DMS114 treated with DMSO at 0.1 percent for 48 hours (cell line): Measurements from ENCODE around the gene ATG2B.
"Not testable (repeated sequence)": the region's sequence is repeated elsewhere in the genome, so short reads cannot be mapped to it uniquely, and the experiment has no call there.

Source experiments
- DNase-seq: peaks from one replicate; lab custom pipeline; 2025; ENCODE audit not compliant: unreplicated experiment; lab: John Stamatoyannopoulos, UW

Gene ATG2B

DNA sequence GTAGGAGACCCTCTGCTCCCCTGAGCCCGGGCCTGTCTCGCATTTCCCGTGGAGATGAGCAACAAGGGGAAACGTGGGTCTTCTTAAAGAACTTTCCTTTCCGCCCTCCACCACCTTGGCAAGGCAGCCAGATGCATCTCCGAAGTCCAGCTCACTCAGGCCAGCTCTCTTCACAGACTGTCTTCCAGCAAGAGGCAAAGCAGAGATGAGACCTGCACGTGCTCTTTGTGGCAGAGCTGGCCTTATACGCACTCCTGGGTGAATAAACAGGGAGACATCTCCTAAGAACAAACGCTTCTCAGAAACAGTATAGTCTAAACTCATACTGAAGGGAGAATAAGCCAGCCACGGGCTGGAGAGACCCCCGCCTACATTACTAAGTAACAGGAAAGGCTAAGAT, 108.5 kb downstream of the ATG2B start:
- DNase-seq = no peak

DNA sequence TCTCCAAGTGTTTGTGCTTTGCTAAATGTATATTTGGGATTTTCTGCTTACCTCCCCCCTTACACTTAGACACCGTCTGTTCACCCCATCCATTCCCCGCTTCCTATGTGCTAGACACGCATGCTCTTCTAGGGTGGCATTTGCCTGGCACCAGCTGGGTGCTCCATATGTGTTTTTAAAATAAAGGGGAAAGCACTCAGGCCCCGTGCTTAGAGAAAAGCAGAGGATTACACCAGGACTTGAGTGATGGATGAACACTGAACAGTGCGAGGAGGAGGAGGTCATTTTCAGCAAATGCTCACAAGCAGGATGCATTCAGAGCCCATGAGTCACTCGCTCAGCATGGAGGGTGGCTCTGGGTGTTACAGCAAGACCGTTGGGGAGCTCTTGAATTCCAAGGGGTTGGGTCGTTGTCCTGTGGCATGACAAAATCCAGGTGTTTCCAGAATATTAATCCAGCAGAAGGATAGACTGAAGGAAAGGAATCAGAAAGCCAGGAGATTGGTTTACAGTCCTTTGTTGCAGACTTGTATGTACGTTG, 110.1 kb downstream of the ATG2B start:
- DNase-seq = no peak

DNA sequence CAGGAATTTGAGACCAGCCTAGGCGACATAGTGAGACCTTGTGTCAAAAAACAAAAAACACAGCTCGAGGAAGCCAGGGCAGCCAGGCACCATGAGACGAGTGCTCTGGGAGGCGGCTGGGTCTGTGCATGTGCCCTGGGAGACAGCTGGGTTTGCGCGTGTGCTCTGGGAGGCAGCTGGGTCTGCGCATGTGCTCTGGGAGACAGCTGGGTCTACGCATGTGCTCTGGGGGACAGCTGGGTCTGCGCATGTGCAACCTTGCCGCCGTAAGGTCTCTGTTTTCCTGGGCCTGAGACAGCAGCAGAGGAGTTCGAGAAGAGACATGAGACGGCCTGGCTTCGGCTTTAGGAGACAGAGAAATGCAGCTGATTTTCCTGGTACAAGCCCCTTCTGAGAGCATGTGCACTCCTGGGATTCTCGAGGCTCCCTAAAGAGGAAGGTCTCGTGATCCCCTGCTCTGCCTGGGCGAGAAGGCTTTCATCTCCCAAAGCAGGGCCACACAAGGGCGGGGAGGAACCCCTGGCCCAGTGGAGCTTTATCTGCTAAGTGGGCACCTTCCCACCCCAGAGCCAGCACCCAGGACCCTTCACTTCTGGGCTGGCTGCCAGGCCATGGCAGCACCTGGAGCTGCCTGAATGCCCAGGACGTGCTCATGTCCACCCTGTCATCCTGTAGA, 110.7 kb downstream of the ATG2B start:
- no peak for DNase-seq

DNA sequence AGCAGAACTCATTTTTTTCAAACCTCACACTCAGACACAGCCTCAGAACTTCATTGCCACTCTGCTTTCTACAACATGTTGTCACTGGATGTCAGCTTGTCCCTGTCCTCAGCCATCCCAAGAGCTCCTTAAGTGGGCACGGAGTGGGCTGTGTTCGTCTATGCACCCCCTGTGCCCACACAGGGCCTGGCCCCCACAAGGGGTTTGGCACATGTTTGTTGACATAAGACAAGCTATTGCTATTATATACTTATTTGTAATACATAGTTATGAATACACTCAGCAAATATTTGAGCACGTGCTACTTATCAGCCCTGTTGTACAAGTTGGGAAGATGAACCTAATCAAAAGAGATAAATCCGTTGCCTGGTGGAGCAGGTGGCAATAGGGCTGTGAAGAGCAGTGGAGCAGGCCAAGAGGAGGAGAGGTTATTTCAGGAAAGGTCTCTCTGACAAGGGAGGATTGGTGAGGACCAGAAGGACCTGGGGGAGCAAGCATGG, 111.4 kb downstream of the ATG2B start:
- no peak for DNase-seq

GRCh38 chr14:96250485-96250884, 112.7 kb downstream of the ATG2B start:
- DNase-seq = no peak

DNA sequence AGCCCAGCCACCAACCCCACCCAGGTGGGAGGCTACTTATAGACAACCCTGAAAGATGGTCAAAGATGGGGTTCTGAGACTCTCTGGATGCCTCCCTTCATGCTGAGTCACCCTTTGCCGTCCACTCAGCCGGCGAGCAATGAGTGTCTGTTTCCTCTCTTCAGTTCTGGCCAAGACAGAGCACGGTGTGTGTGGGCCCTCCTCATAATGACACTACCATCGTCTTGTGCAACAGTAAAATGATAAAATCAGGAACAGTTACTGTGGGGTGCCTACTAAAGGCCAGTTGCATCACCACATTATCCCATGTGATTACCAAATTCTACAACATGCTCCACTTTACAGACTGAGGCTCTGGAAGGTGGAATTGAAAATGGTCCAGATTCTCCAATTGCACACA, 114.1 kb downstream of the ATG2B start:
- DNase-seq = no peak

DNA sequence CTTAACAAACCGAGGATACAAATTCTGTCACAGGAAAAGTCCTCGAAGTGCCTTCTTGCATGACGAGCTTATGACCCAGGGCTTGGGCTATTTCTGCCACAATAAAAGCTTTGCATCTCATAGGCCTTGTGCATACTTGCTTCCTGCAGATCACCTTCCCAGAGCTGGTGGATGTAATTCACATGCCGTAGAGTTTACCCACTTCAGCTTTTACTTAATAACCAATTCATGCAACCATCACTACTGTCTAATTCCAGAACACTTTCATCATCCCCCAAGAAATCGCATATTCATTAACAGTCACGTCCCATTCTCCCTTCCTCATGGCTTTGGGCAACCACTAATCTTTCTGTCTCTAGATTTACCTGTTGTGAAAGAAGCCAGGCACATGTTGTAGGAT, 116.1 kb downstream of the ATG2B start:
- no peak for DNase-seq

- DNase-seq = no peak
Measured at GRCh38 chr14:96246539-96246847, 116.6 kb downstream of the ATG2B start.

DNA sequence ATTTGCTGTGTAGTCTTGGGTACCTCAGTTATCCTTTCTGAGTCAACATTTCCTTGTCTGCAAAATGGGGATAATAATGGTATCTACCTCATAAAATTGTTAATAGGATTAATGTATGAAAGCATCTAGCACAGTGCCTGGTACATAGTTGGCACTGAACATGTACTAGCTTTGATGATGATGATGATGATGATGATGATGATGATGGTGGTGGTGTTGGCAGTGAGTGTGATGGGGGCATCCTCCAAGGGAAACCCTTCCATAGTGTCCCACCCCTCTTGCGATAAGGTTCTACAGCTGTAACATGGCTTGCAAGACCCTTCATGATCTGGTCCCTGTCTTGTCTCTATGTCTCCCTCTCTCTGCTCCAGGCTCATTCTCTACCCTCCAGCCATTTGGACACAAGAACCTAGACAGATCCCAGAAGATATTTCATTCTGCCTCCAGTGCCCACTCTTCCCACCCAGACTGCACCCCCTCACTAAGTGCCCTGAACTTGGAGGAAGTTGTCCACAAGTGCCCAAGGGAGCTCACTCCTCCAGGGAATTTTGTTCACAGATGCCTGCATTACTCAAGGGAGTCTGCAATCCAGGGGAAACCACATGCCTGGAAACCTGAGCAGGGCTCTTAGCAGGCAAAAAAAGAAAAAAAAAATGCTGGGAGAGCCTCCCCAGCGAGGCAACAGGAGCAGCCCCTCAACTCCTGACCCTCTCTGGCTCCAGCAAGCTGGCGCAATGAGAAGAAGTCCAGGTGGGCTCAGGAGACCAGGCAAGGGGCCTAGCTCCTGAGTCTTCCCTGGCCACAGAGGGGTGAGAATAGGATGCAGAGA, 117.2 kb downstream of the ATG2B start:
- DNase-seq = no peak

DNA sequence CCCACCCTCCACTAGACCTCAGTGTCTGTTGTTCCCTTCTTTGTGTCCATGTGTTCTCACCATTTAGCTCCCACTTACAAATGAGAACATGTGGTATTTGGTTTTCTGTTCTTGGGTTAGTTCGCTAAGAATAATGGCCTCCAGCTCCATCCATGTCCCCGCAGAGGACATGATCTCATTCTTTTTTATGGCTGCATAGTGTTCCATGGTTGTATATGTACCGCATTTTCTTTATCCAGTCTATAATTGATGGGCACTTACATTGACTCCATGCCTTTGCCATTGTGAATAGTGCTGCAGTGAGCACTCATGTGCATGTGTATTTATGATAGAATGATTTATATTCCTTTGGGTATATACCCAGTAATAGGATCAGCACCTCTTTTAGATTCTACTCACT, 118.1 kb downstream of the ATG2B start:
- DNase-seq = not testable (repeated sequence)

- no peak for DNase-seq
Measured at GRCh38 chr14:96243785-96244184, 119.4 kb downstream of the ATG2B start.

GRCh38 chr14:96242126-96242525, 121.0 kb downstream of the ATG2B start:
- no peak for DNase-seq

DNA sequence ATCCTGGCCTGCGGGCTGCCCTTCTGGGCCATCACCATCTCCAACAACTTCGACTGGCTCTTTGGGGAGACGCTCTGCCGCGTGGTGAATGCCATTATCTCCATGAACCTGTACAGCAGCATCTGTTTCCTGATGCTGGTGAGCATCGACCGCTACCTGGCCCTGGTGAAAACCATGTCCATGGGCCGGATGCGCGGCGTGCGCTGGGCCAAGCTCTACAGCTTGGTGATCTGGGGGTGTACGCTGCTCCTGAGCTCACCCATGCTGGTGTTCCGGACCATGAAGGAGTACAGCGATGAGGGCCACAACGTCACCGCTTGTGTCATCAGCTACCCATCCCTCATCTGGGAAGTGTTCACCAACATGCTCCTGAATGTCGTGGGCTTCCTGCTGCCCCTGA, 122.5 kb downstream of the ATG2B start:
- DNase-seq = no peak

DNA sequence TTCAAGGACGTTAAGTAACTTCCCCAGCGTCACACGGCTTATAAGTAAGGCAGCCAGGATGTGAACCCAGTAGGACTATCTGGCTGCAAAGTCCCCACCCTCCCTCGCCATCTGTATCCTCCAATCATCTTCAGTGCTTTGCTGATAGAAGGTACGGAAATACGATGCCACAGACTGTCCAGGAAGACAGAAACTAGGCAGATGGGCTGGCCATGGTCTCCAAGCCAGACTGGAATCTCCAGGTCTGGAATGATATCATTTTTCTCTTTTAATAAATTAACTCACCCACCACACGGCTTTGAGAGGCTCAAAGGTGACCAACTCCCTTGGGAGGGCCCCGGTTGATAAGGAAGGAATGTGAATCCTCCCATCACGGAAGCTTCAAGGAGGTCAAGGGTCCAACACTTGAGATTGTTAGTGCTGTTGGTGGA, 123.4 kb downstream of the ATG2B start:
- DNase-seq = no peak

DNA sequence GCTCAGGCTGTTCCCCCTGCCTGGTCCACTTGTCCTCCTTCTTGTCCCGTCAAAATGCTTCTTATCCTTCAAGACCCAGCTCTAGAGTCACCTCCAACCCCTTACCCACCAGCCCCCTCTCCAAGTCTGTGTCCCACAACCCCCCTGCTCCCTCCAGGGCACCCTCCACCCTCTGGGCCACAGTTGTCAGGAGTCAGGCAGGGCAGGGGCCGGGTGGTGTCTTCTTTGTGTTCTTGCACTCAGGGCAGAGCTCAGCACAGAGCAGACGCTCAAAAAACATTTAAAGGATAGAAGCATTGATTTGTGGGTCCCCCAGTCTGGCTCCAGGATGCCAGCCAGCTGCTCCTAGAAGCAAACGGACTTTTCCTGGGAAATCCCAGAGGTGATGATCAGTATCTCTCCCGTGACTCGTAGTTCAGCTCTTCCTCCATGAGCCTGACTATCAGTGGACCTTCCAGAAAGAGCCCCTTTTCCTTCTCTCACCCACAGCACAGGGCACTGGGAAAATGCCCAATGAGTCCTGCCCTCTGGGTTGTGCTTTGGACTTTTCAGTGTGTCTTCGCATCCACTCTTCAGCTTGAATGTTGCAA, 124.4 kb downstream of the ATG2B start:
- DNase-seq = no peak

DNA sequence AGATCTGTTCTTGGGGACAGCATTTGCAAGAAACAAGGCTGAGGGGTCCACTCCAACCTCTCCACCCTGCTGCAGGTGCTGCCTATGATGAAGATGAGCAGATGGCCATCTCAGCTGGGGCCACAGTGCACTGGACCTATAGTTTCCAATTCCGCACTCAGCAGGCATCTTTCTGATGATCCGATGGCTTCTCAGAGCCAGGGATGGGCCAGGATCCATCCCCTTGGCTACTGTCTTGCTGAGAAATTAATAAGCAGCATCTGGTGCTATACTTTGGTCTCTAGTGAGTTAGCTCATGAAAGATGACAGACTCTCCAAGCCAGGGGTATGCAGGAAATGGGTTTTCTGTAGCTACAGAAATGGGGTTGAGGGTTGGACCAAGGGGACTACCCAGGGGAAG, 125.5 kb downstream of the ATG2B start:
- no peak for DNase-seq

DNA sequence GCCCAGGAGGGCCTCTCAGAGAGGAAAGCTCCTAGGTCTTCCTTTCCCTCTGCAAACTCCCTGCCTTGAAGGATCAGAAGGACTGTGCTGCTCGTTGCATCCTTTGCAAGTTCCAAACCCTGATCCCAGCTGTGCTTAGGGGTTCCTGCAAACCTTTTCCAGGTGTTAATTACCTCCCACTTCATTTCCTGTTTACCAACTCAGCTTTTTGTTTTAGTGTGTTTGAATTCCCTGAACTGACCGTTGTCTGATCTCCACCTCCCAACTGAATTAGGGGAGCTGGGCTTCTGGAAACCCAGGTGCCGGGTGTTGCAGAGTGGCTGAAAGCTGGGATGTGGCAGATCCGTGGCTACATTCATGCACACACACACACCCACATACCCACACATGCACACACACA, 127.7 kb downstream of the ATG2B start:
- no peak for DNase-seq

DNA sequence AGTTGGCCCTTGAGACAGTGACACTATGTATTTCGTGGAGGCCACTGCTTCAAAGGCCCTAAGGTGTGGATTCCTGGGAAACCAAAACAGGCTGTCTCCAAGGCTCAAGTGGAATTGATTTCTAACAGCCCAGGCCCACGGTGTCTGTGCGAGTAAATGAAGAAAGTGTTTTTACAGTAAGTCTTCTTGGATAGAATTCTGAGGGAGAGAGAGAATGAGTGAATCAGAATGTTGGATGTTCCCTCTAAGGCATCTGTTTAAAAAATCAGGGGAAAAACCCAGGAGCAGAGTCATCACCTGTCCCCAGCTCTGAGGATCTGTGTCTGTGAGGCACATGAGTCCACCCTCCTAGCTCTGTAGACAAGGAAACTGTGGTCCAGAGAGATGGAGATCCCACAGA, 129.5 kb downstream of the ATG2B start:
- DNase-seq = no peak

GRCh38 chr14:96232506-96232905, 130.6 kb downstream of the ATG2B start:
- DNase-seq = no peak

- no peak for DNase-seq
Measured at GRCh38 chr14:96231526-96232130, 131.5 kb downstream of the ATG2B start.

- DNase-seq = no peak
Measured at GRCh38 chr14:96231056-96231455, 132.1 kb downstream of the ATG2B start.

GRCh38 chr14:96229315-96229714, 133.8 kb downstream of the ATG2B start:
- no peak for DNase-seq
